ENCODE data around the gene NDRG3.

- no peak for TF ChIP-seq POLR2AphosphoS5 (IDR thresholded peaks at IDR 0.05; ENCODE audit: low read depth)
- TF ChIP-seq REST (IDR thresholded peaks at IDR 0.05; ENCODE audit: insufficient replicate concordance, low read depth) = no peak
- no peak for TF ChIP-seq CTCF (IDR thresholded peaks at IDR 0.05; ENCODE audit: insufficient read depth, low read length)
- TF ChIP-seq SPI1 (IDR thresholded peaks at IDR 0.05; ENCODE audit: borderline replicate concordance, low read depth) = no peak
- no peak for TF ChIP-seq GABPA (IDR thresholded peaks at IDR 0.05; ENCODE audit: low read depth)
Measured at GRCh38 chr20:36778831-36779655, 33.2 kb upstream of the NDRG3 start.
